ENCODE results near the gene RAB37.

The RAB37 gene

GRCh38 chr17:74742153-74742515, 5.1 kb downstream of the RAB37 start:
- no peak for TF ChIP-seq CTCF (IDR thresholded peaks at IDR 0.05; ENCODE audit: extremely low read depth, insufficient read depth, missing control alignments)
- in situ Hi-C loops (cut with MboI; ENCODE audit: low pct_unique_long_range_greater_than_20kb, low sequenced_read_pairs, unreplicated experiment), result loop anchor here (10.0 kb wide), 1 partner anchor 123 kb away; no protein-coding TSS in a partner anchor
- DNase-seq (ENCODE audit: low spot score), result no peak

GRCh38 chr17:74742978-74743545, 6.0 kb downstream of the RAB37 start:
- TF ChIP-seq CTCF (IDR thresholded peaks at IDR 0.05; ENCODE audit: extremely low read depth, insufficient read depth, missing control alignments), result no peak
- in situ Hi-C loops (cut with MboI; ENCODE audit: low pct_unique_long_range_greater_than_20kb, low sequenced_read_pairs, unreplicated experiment), result loop anchor here (10.0 kb wide), 1 partner anchor 122 kb away; no protein-coding TSS in a partner anchor
- DNase-seq (ENCODE audit: low spot score), result no peak

DNA sequence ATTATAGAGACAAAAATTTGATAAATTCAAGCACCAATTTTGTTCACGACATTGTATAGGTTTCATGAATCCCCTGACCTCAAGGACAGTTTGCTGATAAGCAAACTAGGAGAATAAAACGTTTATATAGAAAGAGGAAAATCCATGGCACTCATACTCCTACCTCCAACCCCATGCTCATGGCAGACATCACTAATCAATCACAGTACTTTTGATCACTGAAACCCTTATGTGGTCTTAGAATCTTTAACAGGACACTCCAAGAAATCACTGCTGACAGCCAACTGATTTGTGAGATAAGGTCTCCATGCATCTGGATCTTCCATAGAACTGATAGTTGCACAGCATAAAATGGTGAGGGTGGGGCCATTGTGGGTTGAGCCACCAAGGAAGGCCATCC, 6.7 kb downstream of the RAB37 start:
- no peak for TF ChIP-seq CTCF (IDR thresholded peaks at IDR 0.05; ENCODE audit: extremely low read depth, insufficient read depth, missing control alignments)
- in situ Hi-C loops (cut with MboI; ENCODE audit: low pct_unique_long_range_greater_than_20kb, low sequenced_read_pairs, unreplicated experiment), result loop anchor here (10.0 kb wide), 1 partner anchor 121 kb away; no protein-coding TSS in a partner anchor
- no peak for DNase-seq (ENCODE audit: low spot score)

DNA sequence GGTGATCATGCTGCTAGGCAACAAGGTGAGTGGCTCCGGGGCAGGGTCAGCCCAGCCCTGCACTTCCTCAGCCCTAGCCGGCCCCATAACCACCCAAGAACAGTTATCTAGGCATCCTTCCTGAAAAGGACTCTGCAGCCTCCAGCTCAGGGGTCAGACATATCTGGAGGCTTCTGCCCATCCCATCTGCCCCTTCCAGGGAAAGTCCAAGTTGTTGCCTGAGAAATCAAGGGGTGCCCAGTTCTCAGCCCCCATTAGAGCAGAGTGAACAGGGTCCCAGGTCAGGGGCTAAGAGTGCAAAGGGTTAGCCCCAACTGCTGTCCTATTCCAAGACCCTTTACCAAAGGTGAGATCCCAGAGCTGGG, 7.3 kb downstream of the RAB37 start:
- TF ChIP-seq CTCF (IDR thresholded peaks at IDR 0.05; ENCODE audit: extremely low read depth, insufficient read depth, missing control alignments), result no peak
- in situ Hi-C loops (cut with MboI; ENCODE audit: low pct_unique_long_range_greater_than_20kb, low sequenced_read_pairs, unreplicated experiment), result loop anchor here (10.0 kb wide), 1 partner anchor 120 kb away; no protein-coding TSS in a partner anchor
- DNase-seq (ENCODE audit: low spot score), result no peak

DNA sequence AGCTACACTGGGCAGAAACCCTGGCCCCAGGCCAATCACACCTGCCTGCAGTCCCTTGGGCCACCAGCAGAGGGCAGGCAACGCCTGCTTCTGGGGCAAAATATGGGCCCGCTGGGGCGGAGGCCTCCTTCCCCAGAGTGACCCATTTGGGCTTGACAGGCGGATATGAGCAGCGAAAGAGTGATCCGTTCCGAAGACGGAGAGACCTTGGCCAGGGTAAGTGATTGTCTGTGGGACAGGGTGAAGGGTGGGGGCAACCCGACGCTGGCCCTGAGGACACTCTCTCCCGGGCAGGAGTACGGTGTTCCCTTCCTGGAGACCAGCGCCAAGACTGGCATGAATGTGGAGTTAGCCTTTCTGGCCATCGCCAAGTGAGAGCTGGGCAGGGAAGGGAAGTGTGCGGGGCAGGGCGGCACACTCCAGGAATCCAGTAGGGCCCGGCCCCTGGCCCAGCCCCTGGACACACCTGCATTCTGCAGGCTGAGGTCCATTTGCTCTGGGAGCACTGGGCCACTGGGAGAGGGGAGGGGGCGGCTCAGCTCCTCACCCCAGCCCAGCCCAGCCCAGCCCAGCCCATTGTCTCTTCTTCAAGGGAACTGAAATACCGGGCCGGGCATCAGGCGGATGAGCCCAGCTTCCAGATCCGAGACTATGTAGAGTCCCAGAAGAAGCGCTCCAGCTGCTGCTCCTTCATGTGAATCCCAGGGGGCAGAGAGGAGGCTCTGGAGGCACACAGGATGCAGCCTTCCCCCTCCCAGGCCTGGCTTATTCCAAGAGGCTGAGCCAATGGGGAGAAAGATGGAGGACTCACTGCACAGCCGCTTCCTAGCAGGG, 7.9 kb downstream of the RAB37 start:
- peak; percentile 84 for DNase-seq (ENCODE audit: low spot score)
- peak; percentile 99 for TF ChIP-seq CTCF (IDR thresholded peaks at IDR 0.05; ENCODE audit: extremely low read depth, insufficient read depth, missing control alignments)
- in situ Hi-C loops (cut with MboI; ENCODE audit: low pct_unique_long_range_greater_than_20kb, low sequenced_read_pairs, unreplicated experiment), result loop anchor here (10.0 kb wide), 1 partner anchor 120 kb away; no protein-coding TSS in a partner anchor

GRCh38 chr17:74745548-74746177, 8.6 kb downstream of the RAB37 start:
- in situ Hi-C loops (cut with MboI; ENCODE audit: low pct_unique_long_range_greater_than_20kb, low sequenced_read_pairs, unreplicated experiment), result loop anchor here (10.0 kb wide), 1 partner anchor 119 kb away; no protein-coding TSS in a partner anchor
- DNase-seq (ENCODE audit: low spot score), result peak; percentile 7
- TF ChIP-seq CTCF (IDR thresholded peaks at IDR 0.05; ENCODE audit: extremely low read depth, insufficient read depth, missing control alignments), result no peak

Measured in GM13977 (cell line).